Measurements from ENCODE around the gene PRDM16. TPM values are rescaled to one million over a fixed set of nuclear protein-coding genes. Genes with fewer than 3 reads are reported as not detected.

PRDM16 gene
- polyA plus RNA-seq, 1 donor from 2014 or later = 0.21 TPM

GRCh38 chr1:3102641-3103040 is 33.6 kb downstream of the PRDM16 start:
- TF ChIP-seq RAD21 (conservative IDR thresholded peaks at IDR 0.05) = no peak
- TF ChIP-seq CTCF (IDR thresholded peaks at IDR 0.05; ENCODE audit: poor library complexity, severe bottlenecking) = no peak
- TF ChIP-seq EP300 (conservative IDR thresholded peaks at IDR 0.05; ENCODE audit: poor library complexity, severe bottlenecking) = no peak
- TF ChIP-seq EZH2 (IDR thresholded peaks at IDR 0.05; ENCODE audit: borderline replicate concordance, insufficient read depth, low read length, poor library complexity, severe bottlenecking) = no peak
- no peak for TF ChIP-seq REST (IDR thresholded peaks at IDR 0.05; ENCODE audit: borderline replicate concordance)
- TF ChIP-seq SMC3 (conservative IDR thresholded peaks at IDR 0.05; ENCODE audit: poor library complexity) = no peak
- TF ChIP-seq TAF1 (IDR thresholded peaks at IDR 0.05; ENCODE audit: low read depth) = no peak
- no peak for TF ChIP-seq POLR2AphosphoS5 (IDR thresholded peaks at IDR 0.05)
- no peak for TF ChIP-seq MXI1 (conservative IDR thresholded peaks at IDR 0.05; ENCODE audit: poor library complexity, severe bottlenecking)
- Histone ChIP-seq H3K4me2 (ENCODE audit: low read length) (no peak overlapping the region), H3K9ac (ENCODE audit: low read length) (no peak overlapping the region)

GRCh38 chr1:3103967-3104677 is 35.1 kb downstream of the PRDM16 start:
- TF ChIP-seq MXI1 (conservative IDR thresholded peaks at IDR 0.05; ENCODE audit: poor library complexity, severe bottlenecking) = no peak
- no peak for TF ChIP-seq REST (IDR thresholded peaks at IDR 0.05; ENCODE audit: borderline replicate concordance)
- no peak for TF ChIP-seq RAD21 (conservative IDR thresholded peaks at IDR 0.05)
- no peak for TF ChIP-seq EP300 (conservative IDR thresholded peaks at IDR 0.05; ENCODE audit: poor library complexity, severe bottlenecking)
- no peak for TF ChIP-seq CTCF (IDR thresholded peaks at IDR 0.05; ENCODE audit: poor library complexity, severe bottlenecking)
- TF ChIP-seq POLR2AphosphoS5 (IDR thresholded peaks at IDR 0.05) = no peak
- TF ChIP-seq TAF1 (IDR thresholded peaks at IDR 0.05; ENCODE audit: low read depth) = no peak
- Histone ChIP-seq H3K9me2 (ENCODE audit: insufficient read depth, low read length) (no peaks in the 10 kb centered on the region), H3F3A (ENCODE audit: insufficient read depth, low read length, poor library complexity, severe bottlenecking) (no peaks in the 10 kb centered on the region), H3K9me3 (ENCODE audit: low read length) (peaks cover 5% of the 10 kb centered on the region), H3K4me3 (ENCODE audit: low read length) (no peak overlapping the region), H3K27ac (ENCODE audit: low read length) (peak overlapping the region; percentile 20), H3K9ac (ENCODE audit: low read length) (peak overlapping the region; percentile 26), H2AFZ (ENCODE audit: low read depth, low read length) (no peak overlapping the region), H3K27me3 (ENCODE audit: insufficient read depth, low read depth, low read length) (no peaks in the 10 kb centered on the region), H3K36me3 (ENCODE audit: insufficient read depth, low read length) (no peaks in the 10 kb centered on the region), H3K4me2 (ENCODE audit: low read length) (no peak overlapping the region), H3K79me2 (replicated peaks; ENCODE audit: insufficient read depth, low read length) (peaks cover 78% of the 10 kb centered on the region), H4K20me1 (ENCODE audit: insufficient read depth) (no peaks in the 10 kb centered on the region)

More at GRCh38 chr1:3102641-3103040, 33.6 kb downstream of the PRDM16 start:
- H3K27me3 ChIP-seq (ENCODE audit: insufficient read depth, low read depth, low read length) = no peaks in the 10 kb centered on the region
- no peak overlapping the region for H2AFZ ChIP-seq (ENCODE audit: low read depth, low read length)
- no peaks in the 10 kb centered on the region for H4K20me1 ChIP-seq (ENCODE audit: insufficient read depth)
- no peak overlapping the region for H3K27ac ChIP-seq (ENCODE audit: low read length)
- H3K4me3 ChIP-seq (ENCODE audit: low read length) = no peak overlapping the region
- no peaks in the 10 kb centered on the region for H3K9me2 ChIP-seq (ENCODE audit: insufficient read depth, low read length)
- no peaks in the 10 kb centered on the region for H3K36me3 ChIP-seq (ENCODE audit: insufficient read depth, low read length)
- H3K79me2 ChIP-seq (replicated peaks; ENCODE audit: insufficient read depth, low read length) = peaks cover 76% of the 10 kb centered on the region
- H3F3A ChIP-seq (ENCODE audit: insufficient read depth, low read length, poor library complexity, severe bottlenecking) = no peaks in the 10 kb centered on the region
- H3K9me3 ChIP-seq (ENCODE audit: low read length) = peaks cover 1% of the 10 kb centered on the region

All from neural cell (in vitro differentiated cells).